NCI-H82 treated with DMSO at 0.1 percent for 48 hours (cell line): ENCODE results near the gene TBC1D2B.
"Not testable (repeated sequence)": the region's sequence is repeated elsewhere in the genome, so short reads cannot be mapped to it uniquely, and the experiment has no call there.

Source experiments
- DNase-seq: peaks from one replicate; lab custom pipeline; 2025; ENCODE audit not compliant: unreplicated experiment; lab: John Stamatoyannopoulos, UW

TBC1D2B gene

GRCh38 chr15:78004919-78005634 lies 72.4 kb downstream of the TBC1D2B start:
- DNase-seq, result no peak

GRCh38 chr15:78004222-78004727 lies 73.2 kb downstream of the TBC1D2B start:
- DNase-seq, result no peak

GRCh38 chr15:78003539-78004008 lies 73.9 kb downstream of the TBC1D2B start:
- DNase-seq, result no peak

GRCh38 chr15:78002996-78003395 lies 74.5 kb downstream of the TBC1D2B start:
- no peak for DNase-seq

- no peak for DNase-seq
Observed at GRCh38 chr15:78001656-78002055, 75.9 kb downstream of the TBC1D2B start.

- DNase-seq, result no peak
Observed at GRCh38 chr15:78000927-78001249, 76.6 kb downstream of the TBC1D2B start.

GRCh38 chr15:78000091-78000926 lies 77.2 kb downstream of the TBC1D2B start:
- no peak for DNase-seq

GRCh38 chr15:77999486-77999885 lies 78.0 kb downstream of the TBC1D2B start:
- no peak for DNase-seq

- DNase-seq, result no peak
Observed at GRCh38 chr15:77998592-77998991, 78.9 kb downstream of the TBC1D2B start.

GRCh38 chr15:77997761-77998554 lies 79.6 kb downstream of the TBC1D2B start:
- DNase-seq, result not testable (repeated sequence)

GRCh38 chr15:77997221-77997620 lies 80.3 kb downstream of the TBC1D2B start:
- not testable (repeated sequence) for DNase-seq

GRCh38 chr15:77996713-77997171 lies 80.8 kb downstream of the TBC1D2B start:
- DNase-seq, result not testable (repeated sequence)

- DNase-seq, result not testable (repeated sequence)
Observed at GRCh38 chr15:77996226-77996625, 81.3 kb downstream of the TBC1D2B start.

- not testable (repeated sequence) for DNase-seq
Observed at GRCh38 chr15:77995537-77995918, 82.0 kb downstream of the TBC1D2B start.

GRCh38 chr15:77994893-77995536 lies 82.5 kb downstream of the TBC1D2B start:
- not testable (repeated sequence) for DNase-seq

GRCh38 chr15:77993970-77994693 lies 83.4 kb downstream of the TBC1D2B start:
- DNase-seq, result not testable (repeated sequence)

GRCh38 chr15:77993374-77993911 lies 84.1 kb downstream of the TBC1D2B start:
- DNase-seq, result no peak

- no peak for DNase-seq
Observed at GRCh38 chr15:77992356-77993222, 84.9 kb downstream of the TBC1D2B start.
